ENCODE data around the gene RC3H1. TPM values are rescaled to one million over a fixed set of nuclear protein-coding genes. Genes with fewer than 3 reads are reported as not detected.

The RC3H1 gene
- total and polyA plus RNA-seq, 9 of the 15 experiments (the other 6 are each of a cell fraction or from before 2014, with no cell fraction given), result 2.4 to 31.7 (median 12.4) TPM

- intact Hi-C loops (cut with micrococcal nuclease), result no loop called here
- H3K4me3 ChIP-seq, result no peak overlapping the region
- FAIRE-seq, result no peak
- WGBS (ENCODE audit: insufficient coverage, low coverage, missing lambda C conversion rate), result 76% methylated on average over 5 of the region's 5 CpGs
- H3K36me3 ChIP-seq (ENCODE audit: control insufficient read depth, insufficient read depth, low read length), result peaks cover 80% of the 10 kb centered on the region
- H3K9ac ChIP-seq (ENCODE audit: insufficient read depth in 1 of 2, low read depth in 2 of 2, low read length in 2 of 2), result no peak overlapping the region
- POLR2A ChIA-PET, result interaction anchor here (1.3 kb wide), 1 partner anchor 39 kb away, joined by 3 read pairs; no protein-coding TSS in a partner anchor
- no peak overlapping the region for H3K27ac ChIP-seq (ENCODE audit: extremely low read depth, low read depth, low read length)
- in situ Hi-C loops (cut with MboI), result no loop called here
- no peaks in the 10 kb centered on the region for H4K20me1 ChIP-seq (replicated peaks; ENCODE audit: control insufficient read depth, insufficient read depth, low read length)
- no TSS peak for BruUV-seq (replicated peaks)
- CTCF ChIA-PET (ENCODE audit: low intra/inter-chr PET ratio), result no interaction called here
- peak; percentile 31; the same call in 1 of the 3 replicates for ATAC-seq
- H3K27me3 ChIP-seq (ENCODE audit: control insufficient read depth in 2 of 2, insufficient read depth in 2 of 2, low read length in 2 of 2), result no peaks in the 10 kb centered on the region
- H3K4me1 ChIP-seq (replicated peaks in 1 of 2; ENCODE audit: control insufficient read depth in 2 of 2, insufficient read depth in 2 of 2, low read length in 2 of 2), result no peaks in the 10 kb centered on the region
- H2AFZ ChIP-seq (ENCODE audit: low read depth, low read length), result no peak overlapping the region
- H3K4me2 ChIP-seq (ENCODE audit: insufficient read depth, low read length), result no peak overlapping the region
- no peaks in the 10 kb centered on the region for H3K79me2 ChIP-seq (ENCODE audit: control insufficient read depth, insufficient read depth, low read length)
- peak in 1 of 4 experiments; percentile 9 for DNase-seq (ENCODE audit: extremely low read depth in 1 of 4, low spot score in 3 of 4)
- TF ChIP-seq POLR2H (tag; IDR thresholded peaks at IDR 0.05; ENCODE audit: low read depth), result 0 out of 2 replicates have a peak, but pooled peaks have one; percentile 23
- TF ChIP-seq USF2 (CRISPR knock-in tag; IDR thresholded peaks at IDR 0.05), result no peak
- peak; percentile 51; the same call in 1 of the 2 replicates for TF ChIP-seq MAFF (IDR thresholded peaks at IDR 0.05; ENCODE audit: low read length)
- TF ChIP-seq MAFK (IDR thresholded peaks at IDR 0.05; ENCODE audit: low read length), result peak; percentile 48; the same call in 1 of the 2 replicates
- TF ChIP-seq RFX5 (IDR thresholded peaks at IDR 0.05; ENCODE audit: low read depth, low read length), result no peak
- peak; percentile 78 for TF ChIP-seq MAFG (tag; conservative IDR thresholded peaks at IDR 0.05)
- TF ChIP-seq EP400 (IDR thresholded peaks at IDR 0.05), result 0 out of 2 replicates have a peak, but pooled peaks have one; percentile 12
- peak; percentile 64 for TF ChIP-seq NFE2 (IDR thresholded peaks at IDR 0.05; ENCODE audit: low read depth)
- TF ChIP-seq BACH1 (tag; IDR thresholded peaks at IDR 0.05), result no peak
- peak; percentile 83 for TF ChIP-seq C11orf30 (IDR thresholded peaks at IDR 0.05; ENCODE audit: low read depth)
- peak; percentile 90 for TF ChIP-seq ZNF316 (IDR thresholded peaks at IDR 0.05)
- no peaks in the 10 kb centered on the region for H3K9me3 ChIP-seq (replicated peaks; ENCODE audit: control insufficient read depth, insufficient read depth, low read depth, low read length)
- no peaks in the 10 kb centered on the region for H3K9me1 ChIP-seq (ENCODE audit: control insufficient read depth, insufficient read depth, low read length)
Measured at GRCh38 chr1:173960625-173961024, 61.5 kb downstream of the RC3H1 start.

Data from K562 (cell line).